ENCODE measurements around the gene CTSZ.

CTSZ gene

DNA sequence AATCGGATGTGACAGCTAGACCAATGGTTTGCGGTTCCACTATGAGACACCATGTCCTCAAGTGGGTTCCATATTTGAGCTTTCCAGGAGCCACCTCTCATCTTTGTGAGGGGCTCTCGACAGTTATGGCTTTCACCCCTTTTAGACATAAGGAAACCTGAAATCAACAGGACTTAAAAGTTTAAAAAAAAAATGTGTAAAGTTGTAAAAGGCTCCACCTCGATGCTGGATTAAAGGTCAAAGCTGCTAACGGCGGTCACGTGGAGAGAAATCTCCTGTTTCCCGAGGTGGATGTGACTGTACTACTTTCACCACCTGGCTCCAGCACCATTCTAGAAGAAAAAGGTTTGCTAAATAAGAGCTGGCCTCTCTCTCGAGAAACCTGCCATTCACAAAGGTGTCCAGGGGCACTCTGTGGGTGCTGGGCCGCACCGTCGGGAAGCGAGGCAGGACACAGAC lies 24.5 kb upstream of the CTSZ start:
- no peak for DNase-seq (ENCODE audit: low read depth in 2 of 2)

GRCh38 chr20:59030911-59031563 lies 24.0 kb upstream of the CTSZ start:
- DNase-seq (ENCODE audit: low read depth in 2 of 2): no peak

- DNase-seq (ENCODE audit: low read depth in 2 of 2): no peak
Observed at GRCh38 chr20:59028812-59029211, 21.8 kb upstream of the CTSZ start.

DNA sequence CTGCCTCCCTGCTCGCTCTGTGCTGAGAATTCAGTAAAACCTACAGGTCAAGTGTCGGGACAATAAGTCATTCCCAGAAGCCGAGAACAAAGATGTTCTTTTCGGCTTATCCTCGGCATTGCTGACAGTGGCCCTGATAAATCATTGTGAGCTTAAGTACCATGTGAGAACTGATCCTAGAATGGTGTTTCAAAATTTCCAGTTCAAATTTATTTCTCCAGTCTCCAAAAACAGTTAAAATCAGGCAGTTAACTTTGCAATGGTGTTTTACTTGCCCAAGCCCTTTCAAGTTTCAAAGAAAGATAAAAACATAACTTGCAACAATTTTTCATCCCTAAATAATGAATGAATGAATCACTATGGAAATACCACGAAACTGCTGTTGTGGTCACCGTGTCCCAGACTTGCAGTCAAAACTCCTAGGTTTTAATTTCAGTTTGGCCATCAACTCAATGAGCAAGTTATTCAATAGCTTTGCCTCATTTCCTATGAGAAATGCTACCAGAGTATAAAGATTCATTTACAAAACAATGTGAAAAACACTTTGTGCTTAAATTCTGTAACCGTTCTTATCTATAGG lies 20.8 kb upstream of the CTSZ start:
- DNase-seq (ENCODE audit: low read depth in 2 of 2): peak in 1 of 2 experiments; percentile 42

DNA sequence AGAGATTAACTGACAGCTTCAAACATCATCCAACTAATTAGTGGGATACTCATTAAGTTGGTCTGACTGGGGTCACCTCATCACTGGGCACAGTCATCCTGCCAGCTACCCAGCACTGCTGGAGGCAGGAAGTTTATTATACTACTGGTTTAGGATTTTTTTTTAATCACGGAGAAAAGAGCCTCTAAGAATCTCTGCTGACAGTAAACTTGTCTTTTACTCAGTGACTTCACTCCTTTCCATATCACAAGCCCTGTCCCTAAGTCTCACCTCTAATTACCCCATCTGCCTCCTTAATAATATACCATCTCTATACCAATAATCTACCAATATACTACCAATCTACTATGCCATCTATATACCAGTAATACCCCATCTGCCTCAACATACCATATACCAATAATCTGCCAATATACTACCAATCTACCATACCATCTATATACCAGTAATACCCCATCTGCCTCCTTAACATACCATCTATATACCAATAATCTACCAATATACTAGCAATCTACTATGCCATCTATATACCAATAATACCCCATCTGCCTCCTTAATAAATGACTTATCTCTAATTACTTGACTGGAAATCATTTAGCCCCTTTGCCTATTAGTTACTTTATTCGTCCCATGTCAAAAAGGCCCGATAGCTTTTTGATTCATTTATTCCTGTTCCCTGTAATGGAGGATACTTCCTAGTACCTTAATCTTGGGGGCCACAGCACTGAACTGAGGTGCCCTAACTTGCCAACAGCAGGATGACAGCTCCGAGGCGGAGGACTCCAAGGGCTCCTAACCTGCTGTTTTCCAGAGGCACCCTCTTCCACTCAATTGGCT lies 20.1 kb upstream of the CTSZ start:
- no peak for DNase-seq (ENCODE audit: low read depth in 2 of 2)

- no peak for DNase-seq (ENCODE audit: low read depth in 2 of 2)
Observed at GRCh38 chr20:59025511-59025910, 18.5 kb upstream of the CTSZ start.

DNA sequence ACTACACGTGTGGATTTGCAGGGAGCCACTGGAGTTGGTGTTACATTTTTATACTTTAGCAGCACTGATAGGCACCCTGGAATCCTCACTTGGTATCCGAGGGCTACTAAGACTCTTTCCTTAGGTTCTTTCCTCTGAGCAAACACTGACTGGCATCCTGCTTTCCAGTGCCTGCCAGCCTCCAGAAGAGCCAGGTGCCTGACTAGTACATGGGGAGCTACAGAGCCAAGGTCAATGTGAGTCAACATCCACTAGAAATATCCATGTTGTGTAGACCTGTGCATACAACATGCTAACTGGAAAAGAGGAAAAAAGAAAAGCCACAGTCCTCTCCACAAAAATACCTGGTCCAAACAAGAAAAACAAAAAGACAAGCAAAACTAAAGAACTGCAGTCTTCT lies 18.0 kb upstream of the CTSZ start:
- DNase-seq (ENCODE audit: low read depth in 2 of 2): no peak

GRCh38 chr20:59024111-59024530 lies 17.1 kb upstream of the CTSZ start:
- no peak for DNase-seq (ENCODE audit: low read depth in 2 of 2)

DNA sequence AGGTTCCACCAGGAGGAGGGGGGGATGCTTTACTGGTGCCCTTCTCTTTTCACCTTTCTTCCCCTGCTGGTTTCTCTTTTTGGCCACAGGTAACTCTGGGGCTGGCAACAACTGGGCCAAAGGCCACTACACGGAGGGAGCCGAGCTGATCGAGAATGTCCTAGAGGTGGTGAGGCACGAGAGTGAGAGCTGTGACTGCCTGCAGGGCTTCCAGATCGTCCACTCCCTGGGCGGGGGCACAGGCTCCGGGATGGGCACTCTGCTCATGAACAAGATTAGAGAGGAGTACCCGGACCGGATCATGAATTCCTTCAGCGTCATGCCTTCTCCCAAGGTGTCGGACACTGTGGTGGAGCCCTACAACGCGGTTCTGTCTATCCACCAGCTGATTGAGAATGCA lies 16.6 kb upstream of the CTSZ start:
- DNase-seq (ENCODE audit: low read depth in 2 of 2): no peak

DNA sequence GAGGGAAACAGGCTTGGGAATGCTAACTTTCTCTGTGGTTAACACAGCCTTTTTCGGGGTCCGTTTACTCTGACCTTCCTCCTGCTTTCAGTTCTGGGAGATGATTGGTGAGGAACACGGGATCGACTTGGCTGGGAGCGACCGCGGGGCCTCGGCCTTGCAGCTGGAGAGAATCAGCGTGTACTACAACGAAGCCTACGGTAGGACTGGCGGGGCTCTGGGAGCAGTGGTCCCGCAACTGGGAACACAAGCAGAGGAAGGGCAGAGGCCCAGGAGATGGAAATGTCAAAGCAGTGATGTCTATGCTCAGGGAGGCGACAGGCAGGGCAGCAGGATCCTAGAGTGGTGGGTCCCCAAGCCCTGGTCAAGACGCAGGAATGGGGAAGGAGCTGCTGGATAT lies 15.7 kb upstream of the CTSZ start:
- no peak for DNase-seq (ENCODE audit: low read depth in 2 of 2)

- no peak for DNase-seq (ENCODE audit: low read depth in 2 of 2)
Observed at GRCh38 chr20:59020938-59021551, 14.0 kb upstream of the CTSZ start.

DNA sequence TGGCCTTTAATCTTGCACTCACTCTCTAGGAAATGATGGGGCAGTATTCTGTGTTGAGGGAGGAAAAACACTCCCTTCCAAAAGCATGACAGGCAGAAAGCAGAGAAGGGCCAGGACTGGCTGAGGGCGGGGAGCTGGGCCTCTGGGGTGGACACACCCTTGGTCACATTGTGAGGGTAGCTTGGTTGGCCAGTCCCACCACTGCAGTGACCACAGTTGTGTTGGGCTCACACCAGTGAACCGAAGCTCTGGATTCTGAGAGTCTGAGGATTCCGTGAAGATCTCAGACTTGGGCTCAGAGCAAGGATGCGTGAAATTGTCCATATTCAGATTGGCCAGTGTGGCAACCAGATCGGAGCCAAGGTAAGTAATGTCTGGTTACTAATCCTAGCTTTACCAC lies 12.2 kb upstream of the CTSZ start, which contains the start of gene TUBB1:
TUBB1 (plus strand) TSS at position 213 of the 400 bp plus-strand sequence; CDS start at position 307, 94 bp downstream.
- no peak for DNase-seq (ENCODE audit: low read depth in 2 of 2)

- no peak for DNase-seq (ENCODE audit: low read depth in 2 of 2)
Observed at GRCh38 chr20:59018817-59019216, 11.8 kb upstream of the CTSZ start.

- no peak for DNase-seq (ENCODE audit: low read depth in 2 of 2)
Observed at GRCh38 chr20:59017493-59018231, 10.6 kb upstream of the CTSZ start.

DNA sequence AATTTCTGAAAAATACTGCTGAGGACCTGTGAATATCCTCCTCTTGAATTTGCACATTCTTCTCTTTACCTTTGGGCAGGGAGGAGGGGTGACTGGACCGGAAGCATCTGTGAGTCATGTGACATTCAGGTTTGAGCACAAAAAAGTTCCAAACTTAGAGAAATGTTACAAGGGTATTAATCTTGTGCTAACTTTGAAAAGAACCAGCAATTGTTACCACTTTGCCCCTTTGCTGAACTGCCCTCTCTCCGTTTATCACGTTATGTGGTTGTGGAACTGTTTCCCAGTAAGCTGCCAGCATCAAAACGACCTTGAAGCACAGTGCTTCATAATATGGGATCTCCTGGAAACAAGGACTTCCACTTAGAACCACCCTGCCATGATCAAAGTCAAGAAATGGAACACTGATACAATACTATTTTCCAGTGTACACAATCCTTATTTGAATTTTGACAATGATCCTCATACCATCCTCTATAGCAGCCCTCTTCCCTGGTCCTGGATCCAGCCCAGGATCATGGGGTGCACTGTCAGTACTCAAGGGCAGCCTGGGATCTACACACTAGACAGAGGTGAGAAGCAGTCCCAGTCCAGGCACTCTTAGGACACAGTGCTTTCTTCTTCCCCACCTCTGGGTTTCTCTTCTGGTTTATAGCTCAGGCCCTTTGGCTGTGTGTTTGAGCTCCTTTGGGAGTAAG lies 9.9 kb upstream of the CTSZ start:
- DNase-seq (ENCODE audit: low read depth in 2 of 2): no peak

- no peak for DNase-seq (ENCODE audit: low read depth in 2 of 2)
Observed at GRCh38 chr20:59015812-59016711, 9.0 kb upstream of the CTSZ start.

- no peak for DNase-seq (ENCODE audit: low read depth in 2 of 2)
Observed at GRCh38 chr20:59015411-59015810, 8.4 kb upstream of the CTSZ start.

- DNase-seq (ENCODE audit: low read depth in 2 of 2): no peak
Observed at GRCh38 chr20:59014680-59015389, 7.8 kb upstream of the CTSZ start.

GRCh38 chr20:59013959-59014608 lies 7.0 kb upstream of the CTSZ start:
- no peak for DNase-seq (ENCODE audit: low read depth in 2 of 2)

Data from fibroblast of skin of left biceps (primary cell).